GM12878 (cell line): ENCODE results near the gene PDE6D. TPM values are rescaled to one million over a fixed set of nuclear protein-coding genes. Genes with fewer than 3 reads are reported as not detected.

Source experiments
- ASH2L ChIP-seq: fragments of 300-600, 200-600 bp; sonication (generic); IDR thresholded peaks from 2 replicates; pipeline ENCODE4 v1.6.1; 2017; ENCODE audit warnings: low read depth, mild to moderate bottlenecking, borderline replicate concordance
- BHLHE40 ChIP-seq, 2 experiments: fragments of 450-650 bp in 1 of 2; IDR thresholded peaks; 2 replicates each; pipeline ENCODE4 v1.6.1; 2011 to 2017; ENCODE audit warnings: low read depth in 2 of 2, borderline replicate concordance in 1 of 2, improper control_type of control experiment in 1 of 2, low read length in 1 of 2, mild to moderate bottlenecking in 1 of 2
- BRCA1 ChIP-seq: IDR thresholded peaks from 2 replicates; pipeline ENCODE4 v1.6.1; 2011; ENCODE audit warnings: low read depth, low read length, improper control_type of control experiment
- CHD2 ChIP-seq: IDR thresholded peaks from 2 replicates; pipeline ENCODE4 v1.6.1; 2011; ENCODE audit warnings: low read depth, low read length, improper control_type of control experiment, borderline replicate concordance
- CREB1 ChIP-seq: IDR thresholded peaks from 2 replicates; pipeline ENCODE4 v1.6.1; 2012; ENCODE audit warnings: low read depth, mild to moderate bottlenecking, inconsistent platforms
- CREM ChIP-seq: IDR thresholded peaks from 2 replicates; pipeline ENCODE4 v1.6.1; 2014; ENCODE audit warnings: antibody characterized with exemption, low read depth
- DPF2 ChIP-seq: fragments of 450-650 bp; IDR thresholded peaks from 2 replicates; pipeline ENCODE4 v1.6.1; 2017; ENCODE audit warnings: mild to moderate bottlenecking
- ETV6 ChIP-seq, 2 experiments: fragments of 450-650 bp in 1 of 2; IDR thresholded peaks in 1 of 2; conservative IDR thresholded peaks in 1 of 2; 2 replicates each; pipeline ENCODE4 v1.6.1; 2014; ENCODE audit warnings: antibody characterized with exemption in 1 of 2, borderline replicate concordance in 1 of 2, low read depth in 1 of 2, mild to moderate bottlenecking in 1 of 2, moderate library complexity in 1 of 2
- GABPA ChIP-seq: IDR thresholded peaks from 2 replicates; pipeline ENCODE4 v1.6.1; 2014; ENCODE audit warnings: antibody characterized with exemption, low read depth, mild to moderate bottlenecking, inconsistent platforms
- GATAD2B ChIP-seq: fragments of 450-650 bp; conservative IDR thresholded peaks from 2 replicates; pipeline ENCODE4 v1.6.1; 2017; ENCODE audit warnings: low read depth, mild to moderate bottlenecking, moderate library complexity
- IRF4 ChIP-seq: IDR thresholded peaks from 2 replicates; pipeline ENCODE4 v1.6.1; 2011; ENCODE audit warnings: low read depth, low read length
- KLF5 ChIP-seq: fragments of 450-650 bp; IDR thresholded peaks from 2 replicates; pipeline ENCODE4 v1.6.1; 2014; ENCODE audit warnings: mild to moderate bottlenecking; ENCODE audit not compliant: partially characterized antibody
- MEF2A ChIP-seq: IDR thresholded peaks from 2 replicates; pipeline ENCODE4 v1.6.1; 2011; ENCODE audit warnings: low read depth, mild to moderate bottlenecking, low read length, moderate library complexity; ENCODE audit not compliant: insufficient read depth
- NFYB ChIP-seq: IDR thresholded peaks from 2 replicates; pipeline ENCODE4 v1.6.1; 2011; ENCODE audit warnings: low read depth, mild to moderate bottlenecking, low read length, improper control_type of control experiment, moderate library complexity; ENCODE audit not compliant: insufficient read depth
- POLR2AphosphoS2 ChIP-seq: IDR thresholded peaks from 2 replicates; pipeline ENCODE4 v1.6.1; 2011; ENCODE audit warnings: low read depth, mild to moderate bottlenecking, low read length, improper control_type of control experiment, moderate library complexity
- RAD51 ChIP-seq: fragments of 450-650 bp; IDR thresholded peaks from 2 replicates; pipeline ENCODE4 v1.6.1; 2016; ENCODE audit warnings: moderate library complexity, mild to moderate bottlenecking, inconsistent platforms
- RCOR1 ChIP-seq: conservative IDR thresholded peaks from 2 replicates; pipeline ENCODE4 v1.6.1; 2012; ENCODE audit warnings: low read depth, low read length, improper control_type of control experiment
- SMAD1 ChIP-seq: fragments of 450-650 bp; IDR thresholded peaks from 2 replicates; pipeline ENCODE4 v1.6.1; 2018; ENCODE audit warnings: mild to moderate bottlenecking, low read depth; ENCODE audit not compliant: partially characterized antibody
- SMAD5 ChIP-seq: IDR thresholded peaks from 2 replicates; pipeline ENCODE4 v1.6.1; 2016; ENCODE audit warnings: antibody characterized with exemption, low read depth
- SREBF1 ChIP-seq: IDR thresholded peaks from 2 replicates; pipeline ENCODE4 v1.6.1; 2012; ENCODE audit warnings: mild to moderate bottlenecking, low read length
- SUZ12 ChIP-seq: fragments of 200-600 bp; sonication (generic); IDR thresholded peaks from one replicate; pipeline ENCODE4 v1.6.1; 2018; ENCODE audit warnings: antibody characterized with exemption, mild to moderate bottlenecking; ENCODE audit not compliant: unreplicated experiment
- TARDBP ChIP-seq: IDR thresholded peaks from 2 replicates; pipeline ENCODE4 v1.6.1; 2016; ENCODE audit warnings: borderline replicate concordance
- TCF12 ChIP-seq: IDR thresholded peaks from 2 replicates; pipeline ENCODE4 v1.6.1; 2011; ENCODE audit warnings: low read depth, mild to moderate bottlenecking, low read length
- TCF3 ChIP-seq: IDR thresholded peaks from 2 replicates; pipeline ENCODE4 v1.6.1; 2012; ENCODE audit warnings: low read depth, mild to moderate bottlenecking, low read length, borderline replicate concordance; ENCODE audit not compliant: insufficient read depth
- ZNF24 ChIP-seq: fragments of 450-650 bp; IDR thresholded peaks from 2 replicates; pipeline ENCODE4 v1.6.1; 2017; ENCODE audit warnings: antibody characterized with exemption, mild to moderate bottlenecking
- polyA plus RNA-seq, 11 experiments: library from polyadenylated mRNA; depleted of rRNA in 4 of 11; unstranded in 6 of 11; stranded (reverse) in 5 of 11; fragments of >200 nt; fragmentation: Nextera tagmentation in 4 of 11; fragmentation: Illumina TruSeq in 1 of 11; extraction: Ambion mirVana in 4 of 11; extraction: Trizol in 1 of 11; gene quantifications; 1 replicate in 1 of 11; 2 replicates in 10 of 11; pipeline versions ENCODE4 v1.2.1 to v1.2.3, GENCODE V29; 2011 to 2016; ENCODE audit warnings: inconsistent platforms in 2 of 11, missing spikeins in 2 of 11, low read depth in 1 of 11
- total RNA-seq, 4 experiments: library from RNA; depleted of rRNA in 3 of 4; stranded (reverse); fragments of >200 nt in 3 of 4; fragmentation: Illumina TruSeq in 1 of 4; extraction: Trizol in 1 of 4; gene quantifications; 2 replicates each; pipeline versions ENCODE4 v1.2.1 to v1.2.3, GENCODE V29; 2013 to 2021
- TF ChIP-seq, protein P1 (sequence below): IDR thresholded peaks from 2 replicates; pipeline ENCODE4 v1.6.1; 2012; ENCODE audit warnings: mild to moderate bottlenecking, low read depth, low read length
- TF ChIP-seq, protein P2 (sequence below): IDR thresholded peaks from 2 replicates; pipeline ENCODE4 v1.6.1; 2011; ENCODE audit warnings: borderline replicate concordance, low read depth, mild to moderate bottlenecking, moderate library complexity, low read length; ENCODE audit not compliant: insufficient read depth, poor library complexity, severe bottlenecking

Gene PDE6D
- total and polyA plus RNA-seq, 10 of the 15 experiments (the other 5 are each of a cell fraction or from before 2014, with no cell fraction given): 8.2 to 69.4 (median 56.2) TPM

DNA sequence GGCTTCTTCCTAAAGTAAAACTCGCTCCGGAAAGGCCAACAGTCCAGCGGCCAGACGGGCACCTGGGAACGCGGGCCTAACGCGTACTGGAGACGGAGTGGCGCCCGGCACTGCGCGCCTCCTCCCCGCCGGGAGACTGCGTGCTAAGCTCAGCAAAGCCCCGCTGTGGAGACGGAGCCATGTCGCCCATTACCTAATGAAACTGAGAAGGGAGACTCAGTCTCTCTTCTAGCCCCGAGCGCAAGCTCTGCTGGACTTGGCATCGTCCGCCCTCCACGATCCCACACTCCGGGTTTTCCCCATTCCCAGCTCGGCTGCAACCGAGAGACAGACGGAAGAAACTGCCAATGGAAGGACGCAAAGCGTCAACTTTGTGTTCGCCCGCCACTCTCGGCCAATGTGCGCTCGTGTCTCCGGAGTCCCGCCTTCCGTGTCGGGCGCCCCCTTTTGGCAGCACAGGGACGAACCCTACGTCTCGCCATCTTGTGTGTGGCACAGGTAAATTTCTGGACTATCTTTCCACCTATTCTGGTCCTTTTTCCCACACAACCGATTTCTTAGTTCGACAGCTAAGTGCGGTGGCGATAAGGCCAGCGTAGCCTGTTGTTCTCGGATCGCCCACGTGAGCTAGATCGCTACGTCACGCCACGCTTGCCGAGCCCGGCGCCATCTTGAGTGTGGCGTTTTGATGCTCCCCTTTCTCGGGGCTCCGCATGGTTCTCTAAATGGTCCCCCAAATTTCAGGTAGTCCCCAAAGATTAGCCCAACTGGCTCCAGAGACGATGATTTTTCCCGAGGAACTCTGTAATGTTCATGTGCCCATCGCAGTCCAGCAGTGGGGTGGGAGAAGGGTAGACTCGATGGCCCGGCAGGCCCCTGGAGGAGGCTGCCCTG, 74.1 kb downstream of the PDE6D start (continued):
- peak; percentile 61 for TF ChIP-seq RAD51
- peak; percentile 91 for TF ChIP-seq CREM
- TF ChIP-seq NFYB: peak; percentile 98
- no peak for TF ChIP-seq TCF12
- peak; percentile 94 for TF ChIP-seq CHD2
- TF ChIP-seq IRF4: 0 out of 2 replicates have a peak, but pooled peaks have one; percentile 62
- peak; percentile 56; the same call in 1 of the 2 replicates for TF ChIP-seq GATAD2B
- TF ChIP-seq MEF2A: no peak
- TF ChIP-seq RCOR1: no peak
- peak in 1 of 2 experiments; percentile 61; a peak in 3 of 4 replicates for TF ChIP-seq BHLHE40 (IDR thresholded peaks at IDR 0.05; ENCODE audit: borderline replicate concordance in 1 of 2, low read depth in 2 of 2, low read length in 1 of 2)
- TF ChIP-seq SREBF1: no peak
- peak; percentile 82 for TF ChIP-seq KLF5
- no peak for TF ChIP-seq BRCA1
- no peak for TF ChIP-seq SUZ12
- TF ChIP-seq, protein P1, sequence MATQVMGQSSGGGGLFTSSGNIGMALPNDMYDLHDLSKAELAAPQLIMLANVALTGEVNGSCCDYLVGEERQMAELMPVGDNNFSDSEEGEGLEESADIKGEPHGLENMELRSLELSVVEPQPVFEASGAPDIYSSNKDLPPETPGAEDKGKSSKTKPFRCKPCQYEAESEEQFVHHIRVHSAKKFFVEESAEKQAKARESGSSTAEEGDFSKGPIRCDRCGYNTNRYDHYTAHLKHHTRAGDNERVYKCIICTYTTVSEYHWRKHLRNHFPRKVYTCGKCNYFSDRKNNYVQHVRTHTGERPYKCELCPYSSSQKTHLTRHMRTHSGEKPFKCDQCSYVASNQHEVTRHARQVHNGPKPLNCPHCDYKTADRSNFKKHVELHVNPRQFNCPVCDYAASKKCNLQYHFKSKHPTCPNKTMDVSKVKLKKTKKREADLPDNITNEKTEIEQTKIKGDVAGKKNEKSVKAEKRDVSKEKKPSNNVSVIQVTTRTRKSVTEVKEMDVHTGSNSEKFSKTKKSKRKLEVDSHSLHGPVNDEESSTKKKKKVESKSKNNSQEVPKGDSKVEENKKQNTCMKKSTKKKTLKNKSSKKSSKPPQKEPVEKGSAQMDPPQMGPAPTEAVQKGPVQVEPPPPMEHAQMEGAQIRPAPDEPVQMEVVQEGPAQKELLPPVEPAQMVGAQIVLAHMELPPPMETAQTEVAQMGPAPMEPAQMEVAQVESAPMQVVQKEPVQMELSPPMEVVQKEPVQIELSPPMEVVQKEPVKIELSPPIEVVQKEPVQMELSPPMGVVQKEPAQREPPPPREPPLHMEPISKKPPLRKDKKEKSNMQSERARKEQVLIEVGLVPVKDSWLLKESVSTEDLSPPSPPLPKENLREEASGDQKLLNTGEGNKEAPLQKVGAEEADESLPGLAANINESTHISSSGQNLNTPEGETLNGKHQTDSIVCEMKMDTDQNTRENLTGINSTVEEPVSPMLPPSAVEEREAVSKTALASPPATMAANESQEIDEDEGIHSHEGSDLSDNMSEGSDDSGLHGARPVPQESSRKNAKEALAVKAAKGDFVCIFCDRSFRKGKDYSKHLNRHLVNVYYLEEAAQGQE: peak; percentile 42
- TF ChIP-seq TARDBP: no peak; the same call in 1 of the 2 replicates
- TF ChIP-seq DPF2: peak; percentile 92
- TF ChIP-seq TCF3: no peak
- no peak for TF ChIP-seq ASH2L
- TF ChIP-seq SMAD5: peak; percentile 54; the same call in 1 of the 2 replicates
- TF ChIP-seq CREB1: no peak
- no peak for TF ChIP-seq ETV6 (conservative IDR thresholded peaks at IDR 0.05 in 1 of 2, IDR thresholded peaks at IDR 0.05 in 1 of 2; ENCODE audit: borderline replicate concordance in 1 of 2, low read depth in 1 of 2)
- TF ChIP-seq, protein P2, sequence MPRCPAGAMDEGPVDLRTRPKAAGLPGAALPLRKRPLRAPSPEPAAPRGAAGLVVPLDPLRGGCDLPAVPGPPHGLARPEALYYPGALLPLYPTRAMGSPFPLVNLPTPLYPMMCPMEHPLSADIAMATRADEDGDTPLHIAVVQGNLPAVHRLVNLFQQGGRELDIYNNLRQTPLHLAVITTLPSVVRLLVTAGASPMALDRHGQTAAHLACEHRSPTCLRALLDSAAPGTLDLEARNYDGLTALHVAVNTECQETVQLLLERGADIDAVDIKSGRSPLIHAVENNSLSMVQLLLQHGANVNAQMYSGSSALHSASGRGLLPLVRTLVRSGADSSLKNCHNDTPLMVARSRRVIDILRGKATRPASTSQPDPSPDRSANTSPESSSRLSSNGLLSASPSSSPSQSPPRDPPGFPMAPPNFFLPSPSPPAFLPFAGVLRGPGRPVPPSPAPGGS: no peak
- no peak for TF ChIP-seq GABPA
- TF ChIP-seq POLR2AphosphoS2: 0 out of 2 replicates have a peak, but pooled peaks have one; percentile 11
- TF ChIP-seq SMAD1: no peak
- no peak for TF ChIP-seq ZNF24
